ENCODE measurements around the gene NFX1.
A peak's percentile ranks its signal among the peaks of the same experiment; 100 is the strongest.

Gene NFX1

DNA sequence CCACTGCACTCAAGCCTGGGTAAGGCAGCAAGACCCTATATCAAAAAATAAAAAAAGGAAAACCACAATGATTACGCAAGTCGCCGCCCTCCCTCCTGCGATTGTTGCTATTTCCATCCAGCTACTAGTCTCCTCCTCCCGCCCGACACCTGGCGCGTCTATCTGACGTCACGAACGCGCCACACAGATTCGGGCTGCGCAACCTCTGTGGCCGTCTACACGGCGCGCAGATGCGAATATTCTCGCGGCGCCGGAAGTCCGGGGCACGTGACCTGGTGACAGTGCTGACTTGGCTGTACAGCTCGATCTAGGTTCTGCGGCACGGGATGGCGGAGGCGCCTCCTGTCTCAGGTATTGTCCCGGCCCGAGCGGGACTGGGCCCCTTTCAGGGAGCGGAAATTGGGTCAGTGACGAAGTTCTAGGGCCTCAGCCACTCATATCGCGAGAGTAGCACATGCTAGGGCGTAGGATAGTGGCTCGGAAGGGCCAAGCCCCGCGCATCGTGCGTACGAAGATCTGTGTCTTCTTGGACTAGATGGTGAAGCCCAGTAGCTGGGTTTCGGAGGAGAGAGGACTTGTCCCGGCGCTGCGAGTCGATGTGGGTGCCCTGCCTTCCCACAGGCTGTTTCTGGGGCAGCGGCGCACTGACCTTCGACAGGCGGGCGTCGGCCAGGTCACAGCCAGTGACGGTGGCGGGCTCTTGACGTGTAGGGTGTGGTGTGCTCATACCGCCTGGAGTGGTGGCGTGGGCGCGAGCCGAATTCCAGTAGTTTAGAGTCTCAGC lies at the start of gene NFX1:
NFX1 (plus strand) TSS at position 270 of the 784 bp plus-strand sequence; CDS start at position 327, 57 bp downstream.
- Mint-ChIP-seq H3K36me3 (peaks cover 46% of the 10 kb centered on the region), H3K9me3 (no peaks in the 10 kb centered on the region), H3K4me1 (peaks cover 57% of the 10 kb centered on the region), H3K4me3 (peak within 1 kb of the TSS; percentile 91), H3K27ac (peak within 1 kb of the TSS; percentile 100)
- DNase-seq (ENCODE audit: low spot score in 2 of 2) (peak; percentile 97 to 99), ATAC-seq (peak; percentile 91)

DNA sequence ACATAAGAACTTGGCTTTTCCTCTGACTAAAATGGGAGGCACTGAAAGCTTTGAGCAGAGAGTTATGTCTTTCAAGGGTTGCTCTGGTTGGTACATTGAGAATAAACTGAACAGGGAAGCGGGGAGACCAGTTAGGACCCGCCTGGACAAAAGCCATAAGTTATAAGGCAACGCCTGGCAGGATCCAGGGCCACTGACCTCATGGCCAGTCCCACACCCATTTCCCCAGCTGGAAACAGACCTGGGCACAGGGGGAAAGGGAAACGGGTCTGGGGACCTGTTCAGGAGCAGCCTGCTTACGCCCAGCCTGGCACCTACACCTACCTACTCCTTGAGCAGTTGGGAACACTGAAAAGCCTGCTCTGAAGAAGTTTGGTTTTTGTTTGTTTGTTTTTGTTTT lies 49.0 kb upstream of the NFX1 start:
- ATAC-seq (no peak), DNase-seq (ENCODE audit: low spot score in 2 of 2) (no peak)
- Mint-ChIP-seq H3K9me3 (no peaks in the 10 kb centered on the region), H3K4me3 (no peak overlapping the region), H3K4me1 (no peaks in the 10 kb centered on the region), H3K27ac (no peak overlapping the region), H3K36me3 (no peaks in the 10 kb centered on the region)

DNA sequence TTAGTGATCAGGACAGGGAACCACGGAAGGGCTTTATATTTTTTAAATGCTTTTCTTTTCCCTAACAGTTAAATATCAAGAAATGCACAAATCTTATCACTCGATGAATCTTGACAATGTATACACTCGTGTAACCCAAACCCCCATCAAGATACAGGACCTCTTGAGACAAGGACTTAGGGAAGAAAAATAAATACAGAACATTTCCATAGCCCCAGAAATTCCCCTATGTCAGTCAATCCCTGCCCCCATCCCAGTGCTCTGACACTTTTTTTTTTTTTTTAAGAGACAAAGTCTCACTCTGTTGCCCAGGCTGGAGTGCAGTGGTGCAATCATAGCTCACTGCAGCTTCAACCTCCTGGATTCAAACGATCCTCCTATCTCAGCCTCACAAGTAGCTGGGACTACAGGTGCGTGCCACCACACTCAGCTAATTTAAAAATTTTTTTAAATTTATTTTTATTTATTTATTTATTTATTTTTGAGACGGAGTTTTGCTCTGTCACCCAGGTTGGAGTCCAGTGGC lies 47.6 kb upstream of the NFX1 start:
- H3K4me3 Mint-ChIP-seq, result no peak overlapping the region
- no peak for ATAC-seq
- DNase-seq (ENCODE audit: low spot score in 2 of 2), result no peak
- no peak overlapping the region for H3K27ac Mint-ChIP-seq
- no peaks in the 10 kb centered on the region for H3K36me3 Mint-ChIP-seq
- no peaks in the 10 kb centered on the region for H3K9me3 Mint-ChIP-seq
- no peaks in the 10 kb centered on the region for H3K4me1 Mint-ChIP-seq

DNA sequence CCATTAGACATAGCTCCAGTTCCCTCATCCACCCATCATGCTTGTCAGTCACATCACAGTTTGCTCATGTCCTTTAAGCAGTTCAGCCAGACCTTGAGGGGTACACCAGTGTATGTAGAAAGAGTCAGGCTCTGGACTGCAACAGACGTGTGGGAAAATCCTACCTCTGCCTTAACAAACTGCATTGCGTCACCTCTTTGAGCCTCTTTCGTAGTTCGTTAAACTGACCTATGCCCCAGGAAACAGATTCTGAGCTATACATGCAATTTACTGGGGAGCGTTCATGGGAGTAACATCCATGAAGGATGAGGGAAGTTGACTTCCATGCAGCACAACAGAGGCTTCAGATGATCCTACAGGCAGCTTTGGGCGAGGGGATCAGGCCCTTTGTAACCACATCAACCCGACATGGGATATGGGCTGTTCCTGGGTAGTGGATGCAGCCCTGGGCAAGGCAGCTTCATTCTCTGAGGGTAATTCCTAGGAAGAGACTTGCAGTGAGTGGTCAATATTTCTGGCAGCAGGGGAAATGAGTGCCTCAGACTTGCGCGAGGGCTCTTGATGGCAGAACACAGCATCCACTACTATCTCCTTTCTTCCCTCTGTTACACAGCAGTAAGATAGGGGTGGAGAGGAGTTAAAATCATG lies 46.1 kb upstream of the NFX1 start:
- H3K36me3 Mint-ChIP-seq, result no peaks in the 10 kb centered on the region
- H3K27ac Mint-ChIP-seq, result no peak overlapping the region
- no peaks in the 10 kb centered on the region for H3K4me1 Mint-ChIP-seq
- no peaks in the 10 kb centered on the region for H3K9me3 Mint-ChIP-seq
- ATAC-seq (no peak), DNase-seq (ENCODE audit: low spot score in 2 of 2) (no peak)
- no peak overlapping the region for H3K4me3 Mint-ChIP-seq

DNA sequence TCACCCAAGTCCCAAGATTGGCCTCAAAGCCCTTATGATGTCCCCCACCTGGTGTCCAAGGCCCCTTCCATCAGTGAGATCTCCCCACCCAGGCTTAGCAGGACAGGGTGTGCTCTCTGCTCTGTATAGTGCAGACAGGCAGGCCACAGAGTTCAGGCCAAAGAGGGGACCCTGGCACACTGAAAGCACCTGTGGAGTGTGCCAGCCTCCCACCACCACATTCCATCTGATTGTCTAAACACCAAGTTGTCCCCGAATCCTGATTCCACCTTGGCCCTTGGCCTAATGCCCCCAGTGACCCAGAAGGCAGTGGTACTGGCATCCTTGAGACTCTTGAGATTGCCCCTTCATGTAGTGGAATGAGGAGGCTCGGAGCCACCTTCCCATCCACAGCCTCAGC lies 45.0 kb upstream of the NFX1 start:
- H3K4me1 Mint-ChIP-seq, result no peaks in the 10 kb centered on the region
- peaks cover 7% of the 10 kb centered on the region for H3K36me3 Mint-ChIP-seq
- DNase-seq (ENCODE audit: low spot score in 2 of 2) (no peak), ATAC-seq (no peak)
- H3K4me3 Mint-ChIP-seq, result no peak overlapping the region
- no peaks in the 10 kb centered on the region for H3K9me3 Mint-ChIP-seq
- no peak overlapping the region for H3K27ac Mint-ChIP-seq

DNA sequence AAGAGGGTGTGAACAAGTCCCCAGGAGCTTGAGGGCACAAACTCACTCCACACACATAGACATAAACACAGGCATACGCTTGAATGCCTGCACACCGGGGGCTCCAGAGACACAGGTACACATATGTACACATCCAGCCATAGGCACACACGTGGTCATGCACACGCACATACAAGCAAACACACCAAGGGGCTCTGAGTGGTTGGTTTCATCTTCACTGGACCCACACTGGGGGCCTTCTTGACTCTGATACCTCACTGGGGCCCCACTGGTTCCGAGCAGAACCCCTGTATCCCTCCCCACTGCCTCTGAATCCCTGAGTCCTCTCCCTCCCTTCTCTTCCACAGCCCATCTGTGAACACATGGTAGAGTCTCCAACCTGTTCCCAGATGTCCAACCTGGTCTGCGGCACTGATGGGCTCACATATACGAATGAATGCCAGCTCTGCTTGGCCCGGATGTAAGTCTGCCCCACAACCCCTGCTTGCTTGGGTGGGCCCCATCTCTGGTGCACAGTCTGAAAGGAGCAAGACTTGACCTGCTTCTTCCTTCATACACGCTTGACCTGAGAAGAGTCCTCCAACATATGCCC lies 44.0 kb upstream of the NFX1 start:
- no peaks in the 10 kb centered on the region for H3K4me1 Mint-ChIP-seq
- H3K9me3 Mint-ChIP-seq, result no peaks in the 10 kb centered on the region
- ATAC-seq, result no peak
- DNase-seq (ENCODE audit: low spot score in 2 of 2), result no peak
- H3K4me3 Mint-ChIP-seq, result no peak overlapping the region
- H3K36me3 Mint-ChIP-seq, result peaks cover 18% of the 10 kb centered on the region
- no peak overlapping the region for H3K27ac Mint-ChIP-seq

DNA sequence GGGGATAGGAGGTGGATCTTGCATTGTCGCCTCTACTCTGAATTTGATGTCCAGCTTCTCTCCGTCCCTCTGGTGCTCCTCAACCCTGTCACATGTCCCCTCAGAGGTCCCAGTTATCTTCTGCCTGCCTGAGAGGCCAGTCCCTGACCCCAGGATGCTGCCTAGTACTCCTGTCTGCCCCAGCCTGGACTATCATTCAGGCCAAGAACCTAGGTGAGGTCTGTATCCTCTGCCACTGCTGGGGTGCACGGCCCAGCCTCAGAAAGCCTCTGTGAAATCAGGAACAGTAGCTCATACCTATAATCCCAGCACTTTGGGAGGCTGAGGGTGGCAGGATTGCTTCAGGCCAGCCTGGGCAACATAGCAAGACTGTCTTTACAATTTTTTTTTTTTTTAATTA lies 41.7 kb upstream of the NFX1 start:
- H3K27ac Mint-ChIP-seq, result peak overlapping the region; percentile 60
- no peak overlapping the region for H3K4me3 Mint-ChIP-seq

DNA sequence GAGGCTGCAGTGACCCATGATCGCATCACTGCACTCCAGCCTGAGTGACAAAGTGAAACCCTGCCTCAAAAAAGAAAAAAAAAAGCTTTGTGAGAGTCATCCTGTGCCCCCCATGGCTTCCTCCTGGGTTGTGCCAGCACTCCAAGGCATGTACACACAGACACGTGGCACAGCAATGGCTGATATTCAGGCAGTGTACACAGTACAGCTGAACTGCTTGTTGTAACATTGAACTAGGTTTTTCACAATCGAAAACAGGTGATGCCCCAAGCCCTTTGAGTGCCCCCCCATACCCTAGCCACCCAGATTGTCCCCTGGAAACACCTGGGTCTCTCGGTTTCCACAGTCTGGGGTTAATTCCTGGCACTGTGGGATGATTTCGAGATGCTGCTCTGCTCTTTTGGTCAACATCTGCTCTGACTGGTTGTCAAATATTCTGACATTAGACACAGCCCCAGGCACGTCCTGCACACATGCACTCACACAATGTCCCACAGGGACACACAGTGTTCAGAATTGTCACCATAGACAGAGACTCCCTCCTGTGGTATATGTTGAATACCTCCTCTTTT lies 41.1 kb upstream of the NFX1 start:
- Mint-ChIP-seq H3K4me1 (no peaks in the 10 kb centered on the region), H3K4me3 (no peak overlapping the region), H3K9me3 (no peaks in the 10 kb centered on the region), H3K27ac (peak overlapping the region; percentile 41), H3K36me3 (peaks cover 39% of the 10 kb centered on the region)
- ATAC-seq (no peak), DNase-seq (ENCODE audit: low spot score in 2 of 2) (no peak)

More for the DNA sequence above, 41.7 kb upstream of the NFX1 start:
- H3K36me3 Mint-ChIP-seq, result peaks cover 33% of the 10 kb centered on the region
- no peaks in the 10 kb centered on the region for H3K9me3 Mint-ChIP-seq
- H3K4me1 Mint-ChIP-seq, result no peaks in the 10 kb centered on the region
- ATAC-seq (no peak), DNase-seq (ENCODE audit: low spot score in 2 of 2) (no peak)

DNA sequence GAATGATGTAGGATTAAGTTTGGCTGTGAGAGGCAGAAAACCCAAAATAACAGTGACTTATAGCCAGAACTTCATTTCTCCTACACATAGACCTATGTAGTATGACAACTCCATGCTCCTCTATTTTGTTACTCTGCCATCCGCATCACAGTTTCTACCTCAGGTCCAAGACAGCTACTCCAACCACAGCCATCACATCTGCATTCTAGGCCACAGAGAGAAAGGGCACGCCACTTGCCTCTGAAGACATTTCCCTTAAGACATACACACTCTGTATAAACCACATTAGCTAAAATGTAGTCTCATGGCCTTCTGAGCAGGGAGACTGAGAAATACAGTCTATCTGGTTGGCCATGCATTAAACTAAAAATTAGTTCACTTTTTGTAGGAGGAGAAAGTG lies 40.3 kb upstream of the NFX1 start:
- H3K4me1 Mint-ChIP-seq, result no peaks in the 10 kb centered on the region
- H3K4me3 Mint-ChIP-seq, result no peak overlapping the region
- H3K9me3 Mint-ChIP-seq, result no peaks in the 10 kb centered on the region
- DNase-seq (ENCODE audit: low spot score in 2 of 2), result no peak
- H3K36me3 Mint-ChIP-seq, result peaks cover 47% of the 10 kb centered on the region
- ATAC-seq, result no peak
- H3K27ac Mint-ChIP-seq, result peak overlapping the region; percentile 41

DNA sequence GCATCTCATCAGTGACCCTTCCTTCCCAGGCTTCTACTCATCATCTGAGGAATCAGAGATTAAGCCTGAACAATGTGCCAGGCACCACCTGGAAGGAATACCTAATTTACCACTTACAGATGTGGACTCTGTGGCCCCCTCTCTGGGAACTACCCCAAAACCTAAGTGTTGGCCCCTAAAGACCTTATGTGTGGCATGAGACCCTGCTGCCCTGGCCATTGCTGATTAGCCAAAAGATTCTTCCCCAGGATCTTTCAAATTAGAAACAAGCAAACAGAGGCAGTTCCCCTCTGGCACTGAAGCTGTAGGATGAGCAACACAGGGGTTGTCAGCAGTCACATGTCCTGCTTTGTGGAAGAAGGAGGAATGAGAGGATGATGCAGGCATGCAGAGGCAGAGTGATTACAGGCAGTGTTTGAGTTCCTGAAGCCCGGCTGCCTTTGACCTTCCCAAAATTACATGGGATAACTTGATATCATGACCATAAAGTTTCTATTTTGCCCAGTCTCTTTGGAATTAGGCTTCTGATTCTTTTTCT lies 39.8 kb upstream of the NFX1 start:
- no peak overlapping the region for H3K4me3 Mint-ChIP-seq
- no peak for ATAC-seq
- peaks cover 52% of the 10 kb centered on the region for H3K36me3 Mint-ChIP-seq
- no peak for DNase-seq (ENCODE audit: low spot score in 2 of 2)
- peak overlapping the region; percentile 4 for H3K27ac Mint-ChIP-seq
- H3K4me1 Mint-ChIP-seq, result no peaks in the 10 kb centered on the region
- H3K9me3 Mint-ChIP-seq, result no peaks in the 10 kb centered on the region

DNA sequence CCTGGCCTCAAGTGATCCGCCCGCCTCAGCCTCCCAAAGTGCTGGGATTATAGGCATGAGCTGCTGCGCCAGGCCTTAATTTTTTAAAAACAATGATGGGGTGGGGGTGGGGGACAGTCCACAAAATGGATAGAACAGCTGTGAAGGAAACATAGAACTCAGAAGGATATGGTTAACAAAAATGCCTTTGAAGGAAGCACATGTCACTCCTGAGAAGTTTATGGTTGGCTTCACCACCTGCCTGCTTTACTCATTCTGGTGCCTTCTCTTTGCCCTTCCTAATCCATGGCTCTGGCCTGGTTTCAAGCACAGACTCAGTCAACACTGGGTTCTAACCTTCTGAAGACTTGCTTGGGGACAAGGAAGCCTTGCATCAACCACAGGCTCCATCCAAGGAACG lies 36.1 kb upstream of the NFX1 start:
- peaks cover 89% of the 10 kb centered on the region for H3K36me3 Mint-ChIP-seq
- no peak for DNase-seq (ENCODE audit: low spot score in 2 of 2)
- no peak for ATAC-seq
- H3K9me3 Mint-ChIP-seq, result no peaks in the 10 kb centered on the region
- no peaks in the 10 kb centered on the region for H3K4me1 Mint-ChIP-seq
- no peak overlapping the region for H3K27ac Mint-ChIP-seq
- no peak overlapping the region for H3K4me3 Mint-ChIP-seq

DNA sequence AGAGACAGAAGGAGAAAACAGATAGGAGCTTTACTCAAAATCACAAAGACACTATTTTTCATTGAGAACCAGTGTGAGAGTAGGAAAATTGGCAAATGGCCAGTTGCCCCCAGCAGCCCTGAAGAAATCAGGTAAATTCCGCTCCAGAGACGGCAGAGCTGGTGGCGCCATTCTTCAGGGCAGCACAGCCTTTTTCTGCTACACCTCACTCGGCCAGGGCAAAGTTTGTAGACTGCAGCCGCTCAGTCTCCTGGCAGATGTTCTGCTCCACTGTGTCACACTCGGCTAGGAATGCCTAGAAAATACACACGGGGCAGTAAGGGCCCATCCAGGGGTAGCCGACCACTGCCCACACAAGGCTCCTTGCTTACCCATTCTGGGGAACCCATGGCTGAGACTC lies 35.3 kb upstream of the NFX1 start:
- no peak for ATAC-seq
- no peak overlapping the region for H3K4me3 Mint-ChIP-seq
- no peaks in the 10 kb centered on the region for H3K9me3 Mint-ChIP-seq
- no peaks in the 10 kb centered on the region for H3K4me1 Mint-ChIP-seq
- peaks cover 93% of the 10 kb centered on the region for H3K36me3 Mint-ChIP-seq
- H3K27ac Mint-ChIP-seq, result no peak overlapping the region
- no peak for DNase-seq (ENCODE audit: low spot score in 2 of 2)

DNA sequence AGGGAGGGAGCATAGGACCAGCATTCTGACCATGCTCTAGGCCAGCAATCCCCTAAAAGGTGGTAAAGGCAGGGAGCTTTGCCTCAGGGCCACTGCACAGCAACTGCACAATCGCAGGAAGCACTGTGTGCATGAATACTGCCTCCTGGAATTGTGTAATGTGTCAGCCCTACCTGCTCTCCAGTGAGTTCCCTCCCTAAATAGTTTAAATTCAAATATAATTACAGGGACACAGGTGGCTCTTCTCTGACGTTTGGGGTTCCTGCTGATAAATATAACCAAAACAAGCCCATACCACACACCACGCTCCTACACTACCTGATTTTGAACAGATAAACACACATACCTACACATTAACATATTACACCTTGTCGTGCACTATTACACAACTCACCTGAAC lies 34.8 kb upstream of the NFX1 start:
- ATAC-seq (no peak), DNase-seq (ENCODE audit: low spot score in 2 of 2) (no peak)
- H3K4me3 Mint-ChIP-seq, result no peak overlapping the region
- no peaks in the 10 kb centered on the region for H3K4me1 Mint-ChIP-seq
- peaks cover 93% of the 10 kb centered on the region for H3K36me3 Mint-ChIP-seq
- no peak overlapping the region for H3K27ac Mint-ChIP-seq
- no peaks in the 10 kb centered on the region for H3K9me3 Mint-ChIP-seq

DNA sequence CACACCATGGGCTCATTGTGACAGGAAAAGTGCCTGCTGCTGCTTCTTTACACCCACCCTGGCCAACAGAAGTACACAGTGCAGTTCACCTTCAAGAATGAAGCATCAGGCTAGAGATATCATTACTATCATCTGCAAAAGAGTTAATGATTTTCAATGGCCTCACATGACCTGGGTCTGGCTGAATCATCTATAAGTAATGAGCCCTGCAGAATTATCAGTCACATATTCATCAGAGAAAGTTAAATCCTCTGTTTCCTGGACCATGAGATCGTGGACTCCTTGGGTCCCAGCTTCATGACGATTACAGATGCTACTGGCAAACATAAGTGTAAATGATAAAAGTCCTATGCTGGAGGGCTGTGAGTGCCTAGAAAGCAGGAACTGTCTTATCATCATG lies 34.1 kb upstream of the NFX1 start:
- Mint-ChIP-seq H3K9me3 (no peaks in the 10 kb centered on the region), H3K36me3 (peaks cover 93% of the 10 kb centered on the region), H3K27ac (no peak overlapping the region), H3K4me3 (no peak overlapping the region), H3K4me1 (no peaks in the 10 kb centered on the region)
- no peak for ATAC-seq
- DNase-seq (ENCODE audit: low spot score in 2 of 2), result no peak

DNA sequence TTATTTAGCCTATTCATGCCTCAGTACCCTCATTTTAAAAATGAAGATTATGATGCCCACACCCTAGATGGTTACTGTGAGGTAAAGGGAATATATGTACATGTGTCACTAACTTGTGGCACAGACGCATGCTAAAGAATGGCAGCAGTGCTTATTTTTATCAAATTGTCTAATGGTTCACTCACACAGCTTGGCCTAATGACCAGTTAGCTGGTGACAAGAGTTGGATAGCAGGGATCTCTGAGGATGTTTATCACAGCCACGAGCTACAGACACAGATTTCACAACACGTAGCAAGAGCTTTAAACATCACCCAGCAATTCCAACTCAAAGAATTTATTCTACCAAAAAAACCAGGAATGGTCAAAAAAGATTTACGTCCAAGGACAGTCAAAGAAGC lies 33.0 kb upstream of the NFX1 start:
- H3K4me3 Mint-ChIP-seq, result no peak overlapping the region
- H3K9me3 Mint-ChIP-seq, result no peaks in the 10 kb centered on the region
- H3K36me3 Mint-ChIP-seq, result peaks cover 100% of the 10 kb centered on the region
- no peak overlapping the region for H3K27ac Mint-ChIP-seq
- DNase-seq (ENCODE audit: low spot score in 2 of 2) (no peak), ATAC-seq (no peak)
- H3K4me1 Mint-ChIP-seq, result no peaks in the 10 kb centered on the region
